AG04450 (cell line): ENCODE measurements around the gene PIK3AP1. TPM values are rescaled to one million over a fixed set of nuclear protein-coding genes. Genes with fewer than 3 reads are reported as not detected.

ENCODE experiments used
- CTCF ChIA-PET: fragments of 300-600, 350-600 bp; formaldehyde crosslinking; extraction: SDS; loops from one replicate; lab custom pipeline; 2022; ENCODE audit warnings: antibody characterized with exemption, inconsistent platforms; lab: Charles Lee
- POLR2A ChIA-PET: fragments of 350-600 bp; formaldehyde crosslinking; extraction: SDS; loops from one replicate; lab custom pipeline; 2021; ENCODE audit warnings: antibody characterized with exemption, inconsistent platforms; lab: Yijun Ruan, JAX
- DNase-seq: peaks from one replicate; pipeline ENCODE4 v3.0.0-alpha.2; 2011; ENCODE audit warnings: low read depth, low spot score
- H3K27ac ChIP-seq: one replicate; pipeline ENCODE4 v1.5.1; 2012; ENCODE audit warnings: low read depth, low read length, control low read depth
- H3K27me3 ChIP-seq: one replicate; pipeline ENCODE4 v1.6.0; 2012; ENCODE audit warnings: low read length; ENCODE audit not compliant: control insufficient read depth, insufficient read depth
- H3K4me3 ChIP-seq: 2 replicates; pipeline ENCODE4 v1.5.1; 2011; ENCODE audit warnings: mild to moderate bottlenecking, low read depth, low read length, control low read depth
- H3K9me3 ChIP-seq: 2 replicates; pipeline ENCODE4 v1.5.1; 2012; ENCODE audit warnings: low read length; ENCODE audit not compliant: control insufficient read depth, insufficient read depth
- CTCF ChIP-seq: IDR thresholded peaks from 2 replicates; pipeline ENCODE4 v1.5.1; 2011; ENCODE audit warnings: low read depth, low read length, control low read depth, inconsistent platforms
- polyA plus RNA-seq: library from polyadenylated mRNA; depleted of rRNA; stranded (reverse); fragments of >200 nt; gene quantifications from 2 replicates; pipeline ENCODE4 v1.2.3, GENCODE V29; 2011

PIK3AP1 gene
- polyA plus RNA-seq, 1 experiment, result 0.05 TPM

- Histone ChIP-seq H3K9me3 (no peaks in the 10 kb centered on the region), H3K4me3 (no peak overlapping the region), H3K27ac (no peak overlapping the region), H3K27me3 (peaks cover 2% of the 10 kb centered on the region)
- no peak for DNase-seq
- no peak for TF ChIP-seq CTCF
- ChIA-PET POLR2A (no interaction called here), CTCF (no interaction called here)
These were observed 93.0 kb downstream of the PIK3AP1 start for GRCh38 chr10:96627292-96627691.

GRCh38 chr10:96626795-96627194 is 93.5 kb downstream of the PIK3AP1 start:
- ChIA-PET CTCF (no interaction called here), POLR2A (no interaction called here)
- 0 out of 2 replicates have a peak, but pooled peaks have one; percentile 6 for TF ChIP-seq CTCF
- Histone ChIP-seq H3K27ac (no peak overlapping the region), H3K9me3 (no peaks in the 10 kb centered on the region), H3K27me3 (peaks cover 2% of the 10 kb centered on the region), H3K4me3 (no peak overlapping the region)
- DNase-seq, result no peak

GRCh38 chr10:96625173-96625572 is 95.1 kb downstream of the PIK3AP1 start:
- Histone ChIP-seq H3K27me3 (peaks cover 2% of the 10 kb centered on the region), H3K27ac (no peak overlapping the region), H3K9me3 (no peaks in the 10 kb centered on the region), H3K4me3 (no peak overlapping the region)
- DNase-seq, result no peak
- POLR2A ChIA-PET, result no interaction called here
- CTCF ChIA-PET, result no interaction called here
- no peak for TF ChIP-seq CTCF

- no peaks in the 10 kb centered on the region for H3K9me3 ChIP-seq
- CTCF ChIA-PET, result no interaction called here
- no peak overlapping the region for H3K27ac ChIP-seq
- TF ChIP-seq CTCF, result no peak
- POLR2A ChIA-PET, result no interaction called here
- DNase-seq, result no peak
- H3K27me3 ChIP-seq, result peaks cover 4% of the 10 kb centered on the region
- no peak overlapping the region for H3K4me3 ChIP-seq
These were observed 98.1 kb downstream of the PIK3AP1 start for GRCh38 chr10:96622013-96622787.

GRCh38 chr10:96619796-96620773 is 100.2 kb downstream of the PIK3AP1 start:
- CTCF ChIA-PET, result interaction anchor here (0.6 to 1.5 kb wide), 2 partner anchors 169 to 624 kb away, joined by 3 to 7 read pairs; no protein-coding TSS in a partner anchor
- no peak for TF ChIP-seq CTCF
- POLR2A ChIA-PET, result no interaction called here
- Histone ChIP-seq H3K27me3 (peaks cover 3% of the 10 kb centered on the region), H3K4me3 (no peak overlapping the region), H3K27ac (no peak overlapping the region), H3K9me3 (no peaks in the 10 kb centered on the region)
- DNase-seq, result no peak
